ENCODE data around the gene CHPT1.

- TF ChIP-seq, protein P1, sequence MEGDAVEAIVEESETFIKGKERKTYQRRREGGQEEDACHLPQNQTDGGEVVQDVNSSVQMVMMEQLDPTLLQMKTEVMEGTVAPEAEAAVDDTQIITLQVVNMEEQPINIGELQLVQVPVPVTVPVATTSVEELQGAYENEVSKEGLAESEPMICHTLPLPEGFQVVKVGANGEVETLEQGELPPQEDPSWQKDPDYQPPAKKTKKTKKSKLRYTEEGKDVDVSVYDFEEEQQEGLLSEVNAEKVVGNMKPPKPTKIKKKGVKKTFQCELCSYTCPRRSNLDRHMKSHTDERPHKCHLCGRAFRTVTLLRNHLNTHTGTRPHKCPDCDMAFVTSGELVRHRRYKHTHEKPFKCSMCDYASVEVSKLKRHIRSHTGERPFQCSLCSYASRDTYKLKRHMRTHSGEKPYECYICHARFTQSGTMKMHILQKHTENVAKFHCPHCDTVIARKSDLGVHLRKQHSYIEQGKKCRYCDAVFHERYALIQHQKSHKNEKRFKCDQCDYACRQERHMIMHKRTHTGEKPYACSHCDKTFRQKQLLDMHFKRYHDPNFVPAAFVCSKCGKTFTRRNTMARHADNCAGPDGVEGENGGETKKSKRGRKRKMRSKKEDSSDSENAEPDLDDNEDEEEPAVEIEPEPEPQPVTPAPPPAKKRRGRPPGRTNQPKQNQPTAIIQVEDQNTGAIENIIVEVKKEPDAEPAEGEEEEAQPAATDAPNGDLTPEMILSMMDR (conservative IDR thresholded peaks at IDR 0.05; ENCODE audit: low read length) = no peak
- TF ChIP-seq EZH2phosphoT487 (IDR thresholded peaks at IDR 0.05; ENCODE audit: borderline replicate concordance) = no peak
Measured at GRCh38 chr12:101740980-101741379, 43.5 kb downstream of the CHPT1 start.
